Fibroblast of the aortic adventitia (primary cell): ENCODE measurements around the gene COL13A1. TPM values are rescaled to one million over a fixed set of nuclear protein-coding genes. Genes with fewer than 3 reads are reported as not detected.

Experiments
- DNase-seq: peaks from one replicate; pipeline ENCODE4 v3.0.0-alpha.2; 2010; ENCODE audit warnings: low read depth
- H3K4me3 ChIP-seq: 2 replicates; pipeline ENCODE4 v1.5.1; 2011; ENCODE audit warnings: low read depth, mild to moderate bottlenecking, control low read depth, low read length, moderate library complexity
- total RNA-seq: library from RNA; depleted of rRNA; stranded (reverse); fragments of >200 nt; gene quantifications from 2 replicates; pipeline ENCODE4 v1.2.3, GENCODE V29; 2012; ENCODE audit warnings: low replicate concordance
- TF ChIP-seq, protein P1 (sequence below): IDR thresholded peaks from 2 replicates; pipeline ENCODE4 v1.5.1; 2011; ENCODE audit warnings: mild to moderate bottlenecking, low read length, control low read depth, inconsistent platforms; ENCODE audit not compliant: insufficient read depth

The COL13A1 gene
- total RNA-seq, 1 donor, result 10.7 TPM

GRCh38 chr10:69854511-69855345, 53.0 kb downstream of the COL13A1 start:
- no peak for DNase-seq
- no peak overlapping the region for H3K4me3 ChIP-seq
- TF ChIP-seq, protein P1, sequence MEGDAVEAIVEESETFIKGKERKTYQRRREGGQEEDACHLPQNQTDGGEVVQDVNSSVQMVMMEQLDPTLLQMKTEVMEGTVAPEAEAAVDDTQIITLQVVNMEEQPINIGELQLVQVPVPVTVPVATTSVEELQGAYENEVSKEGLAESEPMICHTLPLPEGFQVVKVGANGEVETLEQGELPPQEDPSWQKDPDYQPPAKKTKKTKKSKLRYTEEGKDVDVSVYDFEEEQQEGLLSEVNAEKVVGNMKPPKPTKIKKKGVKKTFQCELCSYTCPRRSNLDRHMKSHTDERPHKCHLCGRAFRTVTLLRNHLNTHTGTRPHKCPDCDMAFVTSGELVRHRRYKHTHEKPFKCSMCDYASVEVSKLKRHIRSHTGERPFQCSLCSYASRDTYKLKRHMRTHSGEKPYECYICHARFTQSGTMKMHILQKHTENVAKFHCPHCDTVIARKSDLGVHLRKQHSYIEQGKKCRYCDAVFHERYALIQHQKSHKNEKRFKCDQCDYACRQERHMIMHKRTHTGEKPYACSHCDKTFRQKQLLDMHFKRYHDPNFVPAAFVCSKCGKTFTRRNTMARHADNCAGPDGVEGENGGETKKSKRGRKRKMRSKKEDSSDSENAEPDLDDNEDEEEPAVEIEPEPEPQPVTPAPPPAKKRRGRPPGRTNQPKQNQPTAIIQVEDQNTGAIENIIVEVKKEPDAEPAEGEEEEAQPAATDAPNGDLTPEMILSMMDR, result no peak

- DNase-seq, result peak; percentile 44
- H3K4me3 ChIP-seq, result no peak overlapping the region
- TF ChIP-seq, protein P1, result no peak
These were observed 53.8 kb downstream of the COL13A1 start for GRCh38 chr10:69855346-69856111.

GRCh38 chr10:69856601-69857166, 55.0 kb downstream of the COL13A1 start:
- TF ChIP-seq, protein P1, result no peak
- no peak overlapping the region for H3K4me3 ChIP-seq
- no peak for DNase-seq

DNA sequence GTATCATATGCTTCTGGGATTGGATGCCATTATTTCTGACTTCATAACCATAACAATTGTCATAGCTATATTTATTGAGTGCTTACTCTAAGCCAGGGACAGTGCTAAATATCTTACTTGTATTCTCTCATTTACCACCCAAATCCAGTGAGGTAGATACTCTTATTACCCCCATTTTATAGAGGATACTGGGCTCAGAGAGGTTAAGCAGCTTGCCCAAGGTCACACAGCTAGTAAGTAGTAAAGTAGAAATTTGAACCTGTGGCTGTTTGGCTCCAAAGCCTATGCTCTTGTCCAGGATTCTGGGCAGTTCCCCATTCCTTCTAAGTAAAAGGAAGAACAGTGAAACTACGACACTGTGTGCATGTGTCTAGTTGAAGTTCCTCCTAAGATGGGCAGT, 56.5 kb downstream of the COL13A1 start:
- no peak overlapping the region for H3K4me3 ChIP-seq
- TF ChIP-seq, protein P1, result no peak
- no peak for DNase-seq

DNA sequence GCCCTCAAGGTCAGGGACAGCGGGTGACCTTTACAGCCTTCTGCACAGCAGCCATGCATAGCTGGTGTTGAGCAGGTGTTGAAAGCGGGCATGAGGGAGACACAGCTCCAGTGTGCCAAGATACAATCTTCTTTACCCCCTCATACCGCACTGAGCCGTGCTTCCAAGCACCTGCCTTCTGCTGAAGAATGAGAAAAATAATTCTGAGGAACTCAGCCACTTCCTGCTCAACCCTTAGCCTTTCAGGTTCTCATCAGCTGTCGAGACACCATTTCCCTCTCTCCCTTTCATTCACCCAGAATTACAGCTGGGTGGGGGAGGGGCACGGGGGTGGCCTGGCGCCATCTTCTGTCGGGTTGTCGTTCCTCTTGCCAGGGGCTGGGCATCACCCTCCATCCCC, 58.6 kb downstream of the COL13A1 start:
- no peak for DNase-seq
- TF ChIP-seq, protein P1, result no peak
- no peak overlapping the region for H3K4me3 ChIP-seq

- TF ChIP-seq, protein P1, result peak; percentile 55
- no peak overlapping the region for H3K4me3 ChIP-seq
- DNase-seq, result peak; percentile 96
These were observed 59.8 kb downstream of the COL13A1 start for GRCh38 chr10:69861251-69862240.
